Heart left ventricle (tissue), 16 donors: ENCODE measurements around the gene BAIAP2L1. TPM values are rescaled to one million over a fixed set of nuclear protein-coding genes. Genes with fewer than 3 reads are reported as not detected.

Source experiments
- ATAC-seq, 4 donors: fragments of 200-7000 bp; cut with Tn5 transposase; one replicate each; pipeline ENCODE4 v1.9.1; 2020 to 2022; ENCODE audit warnings: moderate library complexity in 4 of 4, mild to moderate bottlenecking in 3 of 4, moderate number of reproducible peaks in 1 of 4
- DNase-seq, 5 donors: peaks; one replicate each; pipeline ENCODE4 v3.0.0-alpha.2; 2020
- H3K27ac ChIP-seq, 12 donors: fragments of 200-600 bp; sonication (generic) in 4 of 12; one replicate each; pipeline versions ENCODE4 v1.5.0 to v1.8.0; 2016 to 2022; ENCODE audit warnings: mild to moderate bottlenecking in 2 of 12
- H3K27me3 ChIP-seq, 9 donors: fragments of 200-600 bp; sonication (generic) in 2 of 9; one replicate each; pipeline versions ENCODE4 v1.5.1 to v1.8.0; 2016 to 2022; ENCODE audit warnings: mild to moderate bottlenecking in 3 of 9
- H3K36me3 ChIP-seq, 9 donors: fragments of 200-600 bp; sonication (generic) in 2 of 9; one replicate each; pipeline versions ENCODE4 v1.5.0 to v1.8.0; 2018 to 2022; ENCODE audit warnings: mild to moderate bottlenecking in 2 of 9
- H3K4me1 ChIP-seq, 12 donors: fragments of 200-600 bp; sonication (generic) in 4 of 12; one replicate each; pipeline versions ENCODE4 v1.5.0 to v1.8.0; 2016 to 2022; ENCODE audit warnings: mild to moderate bottlenecking in 3 of 12
- H3K4me3 ChIP-seq, 12 donors: fragments of 200-600 bp; sonication (generic) in 4 of 12; one replicate each; pipeline versions ENCODE4 v1.5.0 to v1.8.0; 2017 to 2022; ENCODE audit warnings: mild to moderate bottlenecking in 9 of 12, moderate library complexity in 4 of 12
- H3K9me3 ChIP-seq, 12 donors: fragments of 200-600 bp; sonication (generic) in 4 of 12; one replicate each; pipeline versions ENCODE4 v1.5.0 to v1.8.0; 2016 to 2022; ENCODE audit warnings: mild to moderate bottlenecking in 1 of 12
- POLR2A ChIP-seq, 2 donors: fragments of 450-650 bp; IDR thresholded peaks; one replicate each; pipeline ENCODE4 v1.6.1; 2017; ENCODE audit warnings: antibody characterized with exemption in 2 of 2, mild to moderate bottlenecking in 2 of 2, moderate library complexity in 2 of 2
- WGBS, 4 donors: extraction: QIAGEN DNeasy Blood & Tissue Kit in 2 of 4; methylation state at CpG; one replicate each; pipeline versions ENCODE4 v1.1.5 to v1.1.7; 2013 to 2018; 5-methylcytosine and 5-hydroxymethylcytosine counted together
- intact Hi-C, 10 donors: fragments of 100-400 bp; cut with DNase I; formaldehyde crosslinking; loops; one replicate each; pipeline versions ENCODE4 v1.11.1 to v1.14.2; 2022
- polyA plus RNA-seq, 2 donors: library from polyadenylated mRNA; stranded (reverse); fragments of 200-250 nt; gene quantifications; one replicate each; pipeline ENCODE4 v1.2.3, GENCODE V29; 2013
- total RNA-seq, 9 donors: library from RNA; depleted of rRNA in 2 of 9; stranded (reverse); fragments of >200 nt in 2 of 9; fragmentation: NEBNext Ultra II Directional in 3 of 9; extraction: Animal tissue kit (Norgen Biotek cat#: 25700) in 3 of 9; gene quantifications; one replicate each; pipeline versions ENCODE4 v1.1.0 to v1.2.4, GENCODE V29; 2016 to 2023
- TF ChIP-seq, protein P1 (sequence below), 12 donors: fragments of 200-600 bp; sonication (generic) in 4 of 12; IDR thresholded peaks; one replicate each; pipeline versions ENCODE4 v1.5.0 to v1.8.0; 2018 to 2022; ENCODE audit warnings: antibody characterized with exemption in 12 of 12, mild to moderate bottlenecking in 5 of 12
- donor health status: ischemic (EF 13 %, LVEDD 7.1; RV severe dilation, severe dysfunction).
- donor health status: healthy with polysubstance abuse.
- donor health status: DM: no; HTN: yes; CAD: no.
- donor health status: DM: no; HTN: no; CAD: no.
- donor health status: ischemic (EF 25% LVEDD 6.9; RV normal size, moderate dysfunction).
- donor health status: ischemic (EF 25% LVEDD 5.7; RV mildly dilated, moderate dysfunction).
- donor health status: healthy.
- donor health status: DM: yes; HTN: yes; CAD: no.
- donor health status: ischemic (EF 35%, LVEDD 5.7; RV mildly dilated, moderate dysfunction).
- donor health status: nonischemic (EF 11% LVEDD 7.7; RV severe dilation, severe dysfunction).
- donor health status: DM: yes; HTN: yes; CAD: no.
- donor health status: PGD.
- donor health status: ischemic (EF 29% LVEDD 5.4; RV normal size, mild dysfunction).
- donor health status: nonischemic (EF 23%, LVEDD 6.1; RV moderate dilation, normal function).

BAIAP2L1 gene
- total and polyA plus RNA-seq, 11 donors, result 0.64 to 2.7 (median 2.1) TPM

- TF ChIP-seq, protein P1, sequence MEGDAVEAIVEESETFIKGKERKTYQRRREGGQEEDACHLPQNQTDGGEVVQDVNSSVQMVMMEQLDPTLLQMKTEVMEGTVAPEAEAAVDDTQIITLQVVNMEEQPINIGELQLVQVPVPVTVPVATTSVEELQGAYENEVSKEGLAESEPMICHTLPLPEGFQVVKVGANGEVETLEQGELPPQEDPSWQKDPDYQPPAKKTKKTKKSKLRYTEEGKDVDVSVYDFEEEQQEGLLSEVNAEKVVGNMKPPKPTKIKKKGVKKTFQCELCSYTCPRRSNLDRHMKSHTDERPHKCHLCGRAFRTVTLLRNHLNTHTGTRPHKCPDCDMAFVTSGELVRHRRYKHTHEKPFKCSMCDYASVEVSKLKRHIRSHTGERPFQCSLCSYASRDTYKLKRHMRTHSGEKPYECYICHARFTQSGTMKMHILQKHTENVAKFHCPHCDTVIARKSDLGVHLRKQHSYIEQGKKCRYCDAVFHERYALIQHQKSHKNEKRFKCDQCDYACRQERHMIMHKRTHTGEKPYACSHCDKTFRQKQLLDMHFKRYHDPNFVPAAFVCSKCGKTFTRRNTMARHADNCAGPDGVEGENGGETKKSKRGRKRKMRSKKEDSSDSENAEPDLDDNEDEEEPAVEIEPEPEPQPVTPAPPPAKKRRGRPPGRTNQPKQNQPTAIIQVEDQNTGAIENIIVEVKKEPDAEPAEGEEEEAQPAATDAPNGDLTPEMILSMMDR (IDR thresholded peaks at IDR 0.05), result no peak
- no peak for TF ChIP-seq POLR2A (IDR thresholded peaks at IDR 0.05)
- Histone ChIP-seq H3K9me3 (no peaks in the 10 kb centered on the region), H3K4me1 (peaks cover 0 to 4% (median 0%) of the 10 kb centered on the region in 12 donors), H3K27ac (no peak overlapping the region), H3K36me3 (no peaks in the 10 kb centered on the region), H3K4me3 (no peak overlapping the region), H3K27me3 (no peaks in the 10 kb centered on the region)
- intact Hi-C loops, result no loop called here
- ATAC-seq (no peak), DNase-seq (no peak)
- 93 to 98% (median 97%) methylated on average over 3 of the region's 3 CpGs for WGBS, 4 donors
These were observed 26.6 kb downstream of the BAIAP2L1 start for GRCh38 chr7:98374285-98374680.

DNA sequence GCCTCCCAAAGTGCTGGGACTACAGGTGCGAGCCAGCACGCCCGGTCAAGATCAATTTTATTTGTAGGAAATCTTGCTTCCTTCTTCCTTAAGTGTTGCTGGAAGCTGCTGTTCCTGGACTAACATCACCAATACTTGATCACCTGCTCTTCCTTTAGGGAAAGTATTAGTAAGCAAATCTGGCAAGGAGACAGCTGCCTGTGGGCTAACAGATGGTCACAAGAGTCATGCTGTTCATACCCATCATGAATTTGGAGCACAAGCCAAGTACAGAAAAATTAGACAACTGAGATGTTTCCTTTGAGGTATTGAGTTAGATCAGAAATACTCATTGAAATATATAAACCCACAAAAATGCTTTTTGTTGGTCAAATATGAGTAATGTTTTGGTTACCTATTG is 27.9 kb downstream of the BAIAP2L1 start:
- DNase-seq, result no peak
- Histone ChIP-seq H3K9me3 (no peaks in the 10 kb centered on the region), H3K4me3 (no peak overlapping the region), H3K27ac (no peak overlapping the region), H3K27me3 (no peaks in the 10 kb centered on the region), H3K4me1 (peaks cover 0 to 11% (median 0%) of the 10 kb centered on the region in 12 donors), H3K36me3 (no peaks in the 10 kb centered on the region)
- TF ChIP-seq, protein P1 (IDR thresholded peaks at IDR 0.05), result no peak
- TF ChIP-seq POLR2A (IDR thresholded peaks at IDR 0.05), result no peak
- WGBS, 4 donors, result 71 to 82% (median 75%) methylated on average over 3 of the region's 3 CpGs
- peak in 1 of 4 donors; percentile 24 for ATAC-seq
- intact Hi-C loops, result no loop called here

GRCh38 chr7:98369726-98370125 is 31.2 kb downstream of the BAIAP2L1 start:
- ATAC-seq, result no peak
- 71 to 81% (median 75%) methylated on average over 7 of the region's 7 CpGs for WGBS, 4 donors
- peak overlapping the region in 2 of 12 donors; percentile 15 to 32 for H3K4me3 ChIP-seq
- H3K27ac ChIP-seq, result peak overlapping the region in 9 of 12 donors; percentile 51 to 81 (median 74)
- H3K36me3 ChIP-seq, result no peaks in the 10 kb centered on the region
- no peaks in the 10 kb centered on the region for H3K9me3 ChIP-seq
- DNase-seq, result no peak
- no peaks in the 10 kb centered on the region for H3K27me3 ChIP-seq
- TF ChIP-seq, protein P1 (IDR thresholded peaks at IDR 0.05), result no peak
- no peak for TF ChIP-seq POLR2A (IDR thresholded peaks at IDR 0.05)
- peaks cover 0 to 23% (median 1%) of the 10 kb centered on the region in 12 donors for H3K4me1 ChIP-seq
- intact Hi-C loops, result loop anchor here in 2 of 10 donors (5.0 kb wide), 2 partner anchors 42 to 87 kb away; partner anchors contain the start of gene BRI3 (in 1 of the 2)

DNA sequence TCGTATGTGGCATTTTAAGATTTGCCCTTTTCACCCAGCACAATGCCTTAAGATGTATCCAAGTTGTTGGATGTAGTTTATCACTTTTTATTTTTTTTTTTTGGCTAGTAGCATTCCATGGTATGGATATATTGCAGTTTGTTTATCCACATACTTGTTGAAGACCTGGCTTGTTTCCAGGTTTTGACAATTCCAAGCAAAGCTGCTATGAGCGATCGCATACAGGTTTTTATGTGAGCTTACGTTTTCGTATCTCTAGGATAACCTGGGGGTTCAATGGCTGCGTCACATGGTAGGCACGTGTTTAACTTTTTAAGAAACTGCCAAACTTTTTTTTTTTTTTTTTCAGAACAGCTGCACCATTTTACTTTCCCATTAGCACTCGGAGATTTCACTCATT is 32.2 kb downstream of the BAIAP2L1 start:
- Histone ChIP-seq H3K36me3 (no peaks in the 10 kb centered on the region), H3K27ac (peak overlapping the region in 11 of 12 donors; percentile 23 to 81 (median 74)), H3K4me3 (peak overlapping the region in 2 of 12 donors; percentile 24 to 27), H3K4me1 (peaks cover 0 to 23% (median 1%) of the 10 kb centered on the region in 12 donors), H3K9me3 (no peaks in the 10 kb centered on the region), H3K27me3 (no peaks in the 10 kb centered on the region)
- intact Hi-C loops, result loop anchor here in 2 of 10 donors (5.0 kb wide), 2 partner anchors 41 to 86 kb away; partner anchors contain the start of gene BRI3 (in 1 of the 2)
- TF ChIP-seq POLR2A (IDR thresholded peaks at IDR 0.05), result no peak
- TF ChIP-seq, protein P1 (IDR thresholded peaks at IDR 0.05), result no peak
- WGBS, 4 donors, result 59 to 69% (median 64%) methylated on average over 8 of the region's 8 CpGs
- no peak for DNase-seq
- no peak for ATAC-seq
